Hepatocyte (in vitro differentiated cells): ENCODE data around the gene SMIM35. TPM values are rescaled to one million over a fixed set of nuclear protein-coding genes. Genes with fewer than 3 reads are reported as not detected.

Source experiments
- DNase-seq: peaks from one replicate; pipeline ENCODE4 v3.0.0-alpha.2; 2016; ENCODE audit warnings: low spot score
- H2AFZ ChIP-seq: fragments of 200-600 bp; sonication (generic); 2 replicates; pipeline ENCODE4 v1.6.0; 2016; ENCODE audit warnings: antibody characterized with exemption, mild to moderate bottlenecking
- H3K27ac ChIP-seq: fragments of 200-600 bp; sonication (generic); 2 replicates; pipeline ENCODE4 v1.5.1; 2016; ENCODE audit warnings: mild to moderate bottlenecking
- H3K27me3 ChIP-seq: fragments of 200-600 bp; sonication (generic); 2 replicates; pipeline ENCODE4 v1.6.1; 2016
- H3K36me3 ChIP-seq: fragments of 200-600 bp; sonication (generic); replicated peaks from 2 replicates; pipeline ENCODE4 v1.5.1; 2016; ENCODE audit warnings: low read depth; ENCODE audit not compliant: insufficient read depth
- H3K4me1 ChIP-seq: fragments of 200-600 bp; sonication (generic); 2 replicates; pipeline ENCODE4 v1.5.1; 2016; ENCODE audit warnings: mild to moderate bottlenecking, moderate library complexity; ENCODE audit not compliant: insufficient read depth
- H3K4me2 ChIP-seq: fragments of 200-600 bp; sonication (generic); 2 replicates; pipeline ENCODE4 v1.6.0; 2016
- H3K4me3 ChIP-seq: fragments of 200-600 bp; sonication (generic); 2 replicates; pipeline ENCODE4 v1.5.1; 2016; ENCODE audit warnings: mild to moderate bottlenecking
- H3K79me2 ChIP-seq: fragments of 200-600 bp; sonication (generic); 2 replicates; pipeline ENCODE4 v1.6.0; 2017; ENCODE audit warnings: mild to moderate bottlenecking
- H3K9me2 ChIP-seq: fragments of 200-600 bp; sonication (generic); replicated peaks from 2 replicates; pipeline ENCODE4 v1.6.0; 2017; ENCODE audit warnings: mild to moderate bottlenecking; ENCODE audit not compliant: insufficient read depth
- H3K9me3 ChIP-seq: fragments of 200-600 bp; sonication (generic); 2 replicates; pipeline ENCODE4 v1.5.1; 2016; ENCODE audit warnings: low read depth, mild to moderate bottlenecking
- H4K20me1 ChIP-seq: fragments of 200-600 bp; sonication (generic); 2 replicates; pipeline ENCODE4 v1.6.0; 2016; ENCODE audit warnings: mild to moderate bottlenecking; ENCODE audit not compliant: insufficient read depth, poor library complexity, severe bottlenecking
- CTCF ChIP-seq: fragments of 200-600 bp; sonication (generic); IDR thresholded peaks from 2 replicates; pipeline ENCODE4 v1.5.1; 2016; ENCODE audit warnings: antibody characterized with exemption, mild to moderate bottlenecking; ENCODE audit not compliant: poor library complexity
- EZH2 ChIP-seq: fragments of 200-600 bp; sonication (generic); IDR thresholded peaks from 2 replicates; pipeline ENCODE4 v1.6.1; 2016; ENCODE audit warnings: antibody characterized with exemption, mild to moderate bottlenecking, borderline replicate concordance
- EZH2phosphoT487 ChIP-seq: fragments of 200-600 bp; sonication (generic); IDR thresholded peaks from one replicate; pipeline ENCODE4 v1.6.1; 2018; ENCODE audit warnings: antibody characterized with exemption, mild to moderate bottlenecking, low read depth, moderate library complexity; ENCODE audit not compliant: unreplicated experiment, severe bottlenecking
- WGBS: methylation state at CpG from one replicate; pipeline ENCODE4 v1.1.6; 2016; ENCODE audit warnings: low lambda C conversion rate; ENCODE audit errors: missing lambda C conversion rate; 5-methylcytosine and 5-hydroxymethylcytosine counted together
- polyA plus RNA-seq: library from polyadenylated mRNA; unstranded; fragments of >200 nt; fragmentation: Nextera tagmentation; extraction: Ambion mirVana; gene quantifications from 2 replicates; pipeline ENCODE4 v1.2.1, GENCODE V29; 2016
- total RNA-seq: library from RNA; depleted of rRNA; stranded (reverse); fragments of >200 nt; gene quantifications from 2 replicates; pipeline ENCODE4 v1.2.3, GENCODE V29; 2014

SMIM35 gene
- total and polyA plus RNA-seq, 2 experiments from 2014 or later, result 0.03 TPM; not detected in 1

- H3K36me3 ChIP-seq, result no peaks in the 10 kb centered on the region
- no peaks in the 10 kb centered on the region for H3K9me2 ChIP-seq
- peaks cover 4% of the 10 kb centered on the region for H3K4me1 ChIP-seq
- no peaks in the 10 kb centered on the region for H4K20me1 ChIP-seq
- H3K4me2 ChIP-seq, result no peak overlapping the region
- TF ChIP-seq CTCF (no peak), EZH2 (no peak), EZH2phosphoT487 (no peak)
- 91% methylated on average over 7 of the region's 7 CpGs for WGBS
- H3K9me3 ChIP-seq, result no peaks in the 10 kb centered on the region
- H3K4me3 ChIP-seq, result no peak overlapping the region
- H3K79me2 ChIP-seq, result no peaks in the 10 kb centered on the region
- no peak overlapping the region for H2AFZ ChIP-seq
- no peak for DNase-seq
- no peaks in the 10 kb centered on the region for H3K27me3 ChIP-seq
- no peak overlapping the region for H3K27ac ChIP-seq
Measured at GRCh38 chr11:118126082-118126838, 39.5 kb upstream of the SMIM35 start.

- no peak overlapping the region for H3K4me3 ChIP-seq
- H2AFZ ChIP-seq, result no peak overlapping the region
- H3K9me3 ChIP-seq, result no peaks in the 10 kb centered on the region
- no peaks in the 10 kb centered on the region for H3K9me2 ChIP-seq
- DNase-seq, result no peak
- no peaks in the 10 kb centered on the region for H4K20me1 ChIP-seq
- no peak for TF ChIP-seq EZH2phosphoT487
- no peak for TF ChIP-seq EZH2
- no peak for TF ChIP-seq CTCF
- no peak overlapping the region for H3K27ac ChIP-seq
- 88% methylated on average over 8 of the region's 8 CpGs for WGBS
- H3K4me2 ChIP-seq, result no peak overlapping the region
- peaks cover 4% of the 10 kb centered on the region for H3K4me1 ChIP-seq
- H3K27me3 ChIP-seq, result no peaks in the 10 kb centered on the region
- no peaks in the 10 kb centered on the region for H3K79me2 ChIP-seq
- H3K36me3 ChIP-seq, result no peaks in the 10 kb centered on the region
Measured at GRCh38 chr11:118124929-118125535, 38.3 kb upstream of the SMIM35 start.

- 100% methylated on average over 1 of the region's 1 CpG for WGBS
- H3K27ac ChIP-seq, result no peak overlapping the region
- H3K4me3 ChIP-seq, result no peak overlapping the region
- H3K4me2 ChIP-seq, result no peak overlapping the region
- H3K27me3 ChIP-seq, result no peaks in the 10 kb centered on the region
- H3K4me1 ChIP-seq, result no peaks in the 10 kb centered on the region
- H2AFZ ChIP-seq, result no peak overlapping the region
- no peak for DNase-seq
- no peaks in the 10 kb centered on the region for H4K20me1 ChIP-seq
- H3K9me2 ChIP-seq, result no peaks in the 10 kb centered on the region
- no peak for TF ChIP-seq CTCF
- no peak for TF ChIP-seq EZH2phosphoT487
- no peak for TF ChIP-seq EZH2
- no peaks in the 10 kb centered on the region for H3K9me3 ChIP-seq
- H3K79me2 ChIP-seq, result no peaks in the 10 kb centered on the region
- no peaks in the 10 kb centered on the region for H3K36me3 ChIP-seq
Measured at GRCh38 chr11:118120793-118121192, 34.0 kb upstream of the SMIM35 start.
